ENCODE measurements around the gene INHBB.

- no peak for TF ChIP-seq CTCF (IDR thresholded peaks at IDR 0.05)
- no peak for TF ChIP-seq POLR2A (IDR thresholded peaks at IDR 0.05)
- TF ChIP-seq EP300 (IDR thresholded peaks at IDR 0.05): no peak
Observed at GRCh38 chr2:120376101-120376500, 30.2 kb downstream of the INHBB start.
